HG03135 (cell line): ENCODE results near the gene R3HDM2.

Experiments
- ATAC-seq: cut with Tn5 transposase; IDR thresholded peaks from one replicate; pipeline ENCODE4 v1.9.1; 2021; ENCODE audit warnings: mild to moderate bottlenecking, moderate library complexity; ENCODE audit not compliant: unreplicated experiment

Gene R3HDM2

GRCh38 chr12:57467212-57467874 is 36.5 kb upstream of the R3HDM2 start:
- no peak for ATAC-seq

- ATAC-seq: no peak
Observed at GRCh38 chr12:57465747-57466505, 35.1 kb upstream of the R3HDM2 start.

- ATAC-seq: no peak
Observed at GRCh38 chr12:57465030-57465746, 34.3 kb upstream of the R3HDM2 start.

GRCh38 chr12:57464569-57464968 is 33.7 kb upstream of the R3HDM2 start:
- no peak for ATAC-seq

- no peak for ATAC-seq
Observed at GRCh38 chr12:57462912-57463253, 32.0 kb upstream of the R3HDM2 start.

GRCh38 chr12:57462251-57462911 is 31.5 kb upstream of the R3HDM2 start:
- peak; percentile 68 for ATAC-seq

- ATAC-seq: no peak
Observed at GRCh38 chr12:57461917-57462250, 31.0 kb upstream of the R3HDM2 start.

GRCh38 chr12:57461276-57461916 is 30.6 kb upstream of the R3HDM2 start:
- ATAC-seq: no peak

GRCh38 chr12:57460841-57461275 is 30.0 kb upstream of the R3HDM2 start:
- ATAC-seq: no peak

GRCh38 chr12:57460468-57460784 is 29.6 kb upstream of the R3HDM2 start:
- no peak for ATAC-seq

- no peak for ATAC-seq
Observed at GRCh38 chr12:57459750-57460467, 29.1 kb upstream of the R3HDM2 start, which contains the start of gene GLI1. TSS of gene GLI1 (plus strand) at chr12:57459785. CDS start at chr12:57463692, 3,907 bp downstream.

- peak; percentile 60 for ATAC-seq
Observed at GRCh38 chr12:57459055-57459749, 28.4 kb upstream of the R3HDM2 start.

- ATAC-seq: no peak
Observed at GRCh38 chr12:57458665-57459054, 27.8 kb upstream of the R3HDM2 start.

- ATAC-seq: no peak
Observed at GRCh38 chr12:57456737-57457490, 26.1 kb upstream of the R3HDM2 start.

- no peak for ATAC-seq
Observed at GRCh38 chr12:57456145-57456700, 25.4 kb upstream of the R3HDM2 start.

GRCh38 chr12:57455374-57456144 is 24.7 kb upstream of the R3HDM2 start:
- ATAC-seq: no peak

GRCh38 chr12:57454566-57455373 is 23.9 kb upstream of the R3HDM2 start, which contains the start of gene INHBE:
TSS of gene INHBE (plus strand) at chr12:57455307. CDS start at chr12:57455537, 230 bp downstream.
- no peak for ATAC-seq
